GM15510 (cell line): Measurements from ENCODE around the gene ADAR.

Source experiments
- POLR2A ChIP-seq: IDR thresholded peaks from 3 replicates; pipeline ENCODE4 v1.6.1; 2011; ENCODE audit warnings: borderline replicate concordance; ENCODE audit not compliant: insufficient read length; ENCODE audit errors: extremely low read depth

The ADAR gene

DNA sequence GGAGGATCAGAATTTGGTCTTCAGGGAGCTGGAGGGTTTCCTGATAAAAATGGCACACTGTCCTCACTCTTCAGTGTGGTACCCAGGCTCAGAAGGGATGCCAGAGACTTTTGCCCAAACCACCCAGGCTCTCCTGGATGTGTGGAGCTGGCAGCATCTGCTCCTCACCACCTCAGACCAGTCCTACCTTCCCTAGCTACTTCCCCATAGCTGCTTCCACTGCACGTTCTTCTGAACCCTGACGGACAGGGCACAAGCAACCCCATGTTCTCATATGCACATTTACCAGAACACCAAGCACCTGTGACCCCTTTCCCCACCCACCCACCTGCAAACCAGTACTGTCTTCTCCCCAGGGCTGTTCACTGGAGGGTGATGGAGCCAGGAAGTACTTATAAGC lies 4.7 kb downstream of the ADAR start:
- TF ChIP-seq POLR2A, result no peak

DNA sequence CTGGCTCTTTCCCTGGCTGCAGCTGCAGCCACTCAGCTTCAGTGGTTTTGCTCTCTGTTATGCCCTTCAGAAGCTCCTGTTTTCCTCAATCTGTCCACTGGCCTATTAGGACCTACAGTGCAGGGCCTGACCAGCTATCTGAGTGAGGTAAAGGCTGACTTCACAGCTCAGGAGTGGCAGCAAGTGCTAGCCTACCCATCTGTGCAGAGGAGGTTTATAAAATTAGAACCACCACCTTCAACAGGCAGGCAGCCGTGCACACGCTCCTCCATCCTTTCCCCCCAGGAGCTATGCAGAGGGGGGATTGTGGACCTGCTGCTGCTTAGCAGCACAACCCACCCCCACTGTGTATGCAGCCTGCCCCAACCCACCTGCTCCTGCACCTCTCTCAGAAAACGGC lies 8.3 kb downstream of the ADAR start:
- no peak for TF ChIP-seq POLR2A

DNA sequence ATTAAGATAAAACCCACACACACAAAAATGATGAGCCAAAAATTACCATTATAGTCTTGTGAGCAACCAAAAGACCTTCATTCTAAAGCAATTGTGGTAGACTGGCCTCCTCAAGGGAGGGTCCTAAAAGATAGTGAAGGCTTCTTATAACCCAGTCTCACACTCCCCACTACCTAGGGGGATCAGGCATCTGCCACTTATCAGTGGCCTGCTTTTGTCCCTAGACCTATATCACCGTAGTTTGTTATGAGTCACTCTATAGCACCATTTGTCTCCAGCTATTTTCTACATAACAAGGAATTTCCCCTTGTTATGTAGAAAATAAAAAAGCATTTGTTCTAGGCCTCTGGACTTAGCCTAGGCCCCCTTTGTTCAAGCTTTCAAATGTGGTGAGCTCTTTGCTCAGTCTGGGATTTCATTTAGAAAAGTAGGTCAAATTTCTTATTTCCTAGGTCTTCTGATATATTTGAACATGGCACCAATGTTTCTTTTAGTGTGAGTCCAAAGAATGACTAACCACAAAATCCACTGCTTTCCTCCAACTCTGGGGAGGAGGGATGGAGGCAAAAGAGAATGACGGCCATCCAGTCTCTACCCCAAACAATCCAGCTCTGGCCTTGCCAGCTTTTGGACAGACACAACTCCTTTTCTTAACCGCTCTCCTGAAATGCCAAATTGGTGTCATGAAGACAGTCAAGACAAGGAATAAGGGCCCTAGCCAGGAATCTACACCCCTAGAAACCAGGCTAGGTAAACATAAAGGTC lies 8.9 kb downstream of the ADAR start:
- TF ChIP-seq POLR2A, result no peak

DNA sequence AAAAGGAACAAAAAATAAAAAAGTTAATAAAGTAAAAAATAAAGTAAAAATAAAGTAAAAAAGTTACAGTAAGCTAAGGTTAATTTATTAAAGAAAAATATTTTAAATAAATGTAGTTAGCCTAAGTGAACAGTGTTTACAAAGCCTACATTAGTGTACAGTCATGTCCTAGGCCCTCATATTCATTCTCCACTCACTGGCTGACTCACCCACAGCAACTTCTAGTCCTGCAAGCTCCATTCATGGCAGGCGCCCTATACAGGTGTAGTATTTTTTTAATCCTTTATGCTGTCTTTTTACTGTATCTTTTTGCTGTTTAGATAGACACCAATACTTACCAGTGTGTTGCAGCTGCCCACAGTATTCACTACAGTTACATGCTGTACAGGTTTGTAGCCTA lies 12.4 kb downstream of the ADAR start:
- no peak for TF ChIP-seq POLR2A

DNA sequence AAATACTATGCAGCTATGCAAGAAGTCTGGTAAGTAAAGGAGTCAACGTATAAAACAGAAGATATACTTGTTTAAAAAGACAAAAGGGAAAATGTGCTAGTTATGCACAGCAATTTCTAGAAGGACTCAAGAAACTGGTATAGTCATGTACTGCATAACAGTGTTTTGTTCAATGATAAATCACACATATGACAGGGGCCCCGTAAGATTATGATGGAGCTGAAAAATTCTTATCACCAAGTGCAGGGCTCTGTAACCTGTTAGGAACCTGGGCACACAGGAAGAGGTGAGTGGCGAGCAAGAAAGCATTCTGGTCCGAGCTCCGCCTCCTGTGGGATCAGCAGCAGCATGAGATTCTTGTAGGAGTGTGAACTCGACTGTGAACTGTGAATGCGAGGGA lies 13.2 kb downstream of the ADAR start:
- no peak for TF ChIP-seq POLR2A

DNA sequence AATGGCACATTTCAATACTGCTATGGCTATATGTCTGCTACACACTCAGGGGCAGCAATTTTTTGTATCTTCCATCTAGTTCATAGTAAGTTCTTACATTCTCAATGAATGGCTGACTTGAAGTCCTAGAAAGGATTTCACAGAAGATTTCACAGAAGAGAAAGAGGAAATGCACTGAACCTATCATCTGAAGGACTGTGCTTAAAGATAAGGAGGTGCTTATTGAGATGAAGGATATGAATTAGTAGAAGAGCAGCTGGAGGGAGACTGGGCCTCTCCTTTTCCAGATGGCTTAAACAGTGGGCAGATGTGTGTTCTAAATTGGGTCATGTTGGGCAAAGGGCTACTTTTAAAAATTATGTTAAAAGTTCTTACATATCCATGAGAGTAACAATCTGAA lies 14.6 kb downstream of the ADAR start:
- no peak for TF ChIP-seq POLR2A

DNA sequence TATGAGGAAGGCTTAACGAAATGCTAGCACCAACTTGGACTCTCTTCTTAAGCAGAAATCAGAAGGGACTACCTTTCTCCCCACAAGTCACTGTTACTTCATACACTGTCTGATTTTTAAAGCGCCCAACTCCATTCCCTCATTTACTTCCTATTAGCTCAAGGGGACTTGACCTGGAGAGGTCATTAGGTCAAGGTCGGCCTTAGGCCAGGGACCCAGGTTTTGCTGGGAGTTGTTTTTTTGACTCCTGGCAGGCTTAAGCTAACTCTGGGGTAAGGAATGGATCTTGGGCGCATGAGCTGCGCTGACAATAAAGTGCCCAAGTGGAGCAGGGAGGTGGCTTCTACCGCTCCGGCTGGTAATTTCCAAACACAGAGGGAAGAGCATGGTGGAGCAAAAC lies 16.8 kb downstream of the ADAR start:
- no peak for TF ChIP-seq POLR2A

DNA sequence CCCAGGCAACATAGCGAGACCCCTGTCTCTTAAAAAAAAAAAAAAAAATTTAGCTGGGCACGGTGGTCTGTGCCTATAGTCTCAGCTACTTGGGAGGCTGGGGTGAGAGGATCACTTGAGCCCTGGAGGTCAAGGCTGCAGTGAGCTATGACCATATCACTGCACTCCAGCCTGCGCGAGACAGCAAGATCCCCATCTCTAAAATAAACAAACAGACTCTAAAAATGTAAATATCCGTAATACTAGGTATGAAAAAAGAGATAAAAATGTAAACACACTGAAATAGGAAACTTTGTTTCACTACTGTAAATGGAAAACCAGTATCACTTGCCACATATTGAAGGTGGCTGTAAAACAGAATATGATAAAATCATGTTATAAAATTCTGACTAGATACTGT lies 17.2 kb downstream of the ADAR start:
- no peak for TF ChIP-seq POLR2A

DNA sequence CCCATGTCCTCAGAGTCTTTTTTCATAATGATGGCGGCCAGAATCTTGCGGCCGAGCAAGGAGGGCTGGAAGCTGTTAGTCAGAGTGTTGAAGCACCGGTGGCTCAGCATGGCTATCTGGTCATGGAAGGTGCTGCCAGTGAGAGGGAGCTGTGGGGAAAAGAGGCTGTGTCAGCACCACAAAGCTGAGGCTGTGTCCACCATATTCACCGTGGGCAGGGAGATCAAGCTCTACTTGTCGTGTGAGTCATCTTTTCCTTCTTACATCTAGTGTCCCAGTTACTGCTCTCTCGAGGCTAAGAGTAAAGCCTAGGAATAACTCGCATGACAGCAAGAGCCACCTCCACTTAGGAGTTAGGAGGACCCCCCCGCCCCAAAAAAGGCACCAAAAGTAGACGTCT lies 18.2 kb downstream of the ADAR start:
- TF ChIP-seq POLR2A, result no peak

DNA sequence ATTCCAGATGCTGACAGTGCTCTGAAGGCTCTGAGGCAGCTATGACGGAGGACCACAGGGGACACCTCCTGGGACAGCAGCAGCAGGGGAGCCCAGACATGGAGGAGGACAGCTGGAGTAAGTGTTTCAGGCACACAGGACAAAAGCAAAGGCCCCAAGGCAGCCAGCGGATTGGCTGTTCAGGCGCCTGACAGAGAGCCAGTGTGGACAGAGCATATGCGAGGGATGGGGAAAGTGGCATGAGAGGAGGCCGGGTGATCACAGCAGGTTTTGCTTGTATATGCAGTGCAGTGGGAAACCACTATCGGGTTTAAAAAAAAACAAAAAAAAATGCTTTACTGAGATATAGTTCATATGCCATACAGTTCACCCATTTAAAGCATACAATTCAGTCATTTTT lies 21.3 kb downstream of the ADAR start:
- no peak for TF ChIP-seq POLR2A

DNA sequence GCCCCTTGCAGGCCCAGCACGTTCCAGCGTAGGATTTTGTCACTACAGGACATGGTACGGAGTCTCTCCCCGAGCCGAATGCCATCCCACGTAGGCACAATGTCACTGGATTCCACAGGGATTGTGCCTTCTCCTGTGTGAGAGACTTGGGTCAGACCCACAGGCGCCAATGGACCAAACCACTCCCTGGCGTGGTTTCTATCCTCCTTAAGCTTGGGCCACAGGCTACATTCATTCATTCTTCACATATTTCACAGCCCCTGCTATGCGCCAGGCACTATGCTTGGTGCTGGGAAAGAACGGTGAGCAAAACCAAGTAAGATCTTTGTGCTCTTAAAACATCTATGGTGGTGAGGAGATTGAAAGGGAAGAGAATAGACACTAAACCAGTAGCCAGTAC lies 21.8 kb downstream of the ADAR start:
- TF ChIP-seq POLR2A, result no peak

DNA sequence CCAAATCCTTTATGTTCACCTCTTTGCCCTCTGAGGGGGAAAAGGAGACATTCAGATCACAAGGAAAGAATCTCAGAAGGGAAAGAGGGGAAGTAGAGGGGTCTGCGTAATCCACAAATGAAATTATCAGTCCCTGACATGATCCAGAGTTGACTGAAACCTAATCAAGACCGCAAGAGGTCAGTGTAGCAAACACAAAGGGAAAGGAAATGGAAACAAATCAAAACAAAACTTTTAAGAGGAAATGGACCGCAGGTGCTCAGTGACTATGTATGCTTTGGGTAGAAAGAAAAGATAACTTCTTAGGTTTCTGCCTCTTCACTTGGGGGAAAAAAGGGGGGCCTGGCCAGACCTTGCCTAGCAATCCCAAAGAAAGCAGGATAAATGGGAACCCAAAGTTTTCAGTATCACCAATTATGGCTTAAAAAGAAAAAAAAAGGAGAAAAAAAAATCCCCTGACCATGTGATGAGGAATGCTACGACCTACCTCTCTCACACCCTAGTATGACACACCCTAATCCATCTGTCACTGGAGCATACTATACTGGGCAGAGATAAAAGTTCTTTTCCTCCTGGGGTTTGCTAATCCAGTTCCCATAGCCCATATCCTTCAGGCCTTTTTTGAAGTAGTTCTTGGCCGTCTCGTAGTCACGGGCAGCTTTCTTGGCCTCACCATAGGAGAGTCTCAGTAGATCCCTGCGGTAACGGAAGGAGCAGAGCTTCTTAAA lies 23.6 kb downstream of the ADAR start:
- TF ChIP-seq POLR2A, result no peak

DNA sequence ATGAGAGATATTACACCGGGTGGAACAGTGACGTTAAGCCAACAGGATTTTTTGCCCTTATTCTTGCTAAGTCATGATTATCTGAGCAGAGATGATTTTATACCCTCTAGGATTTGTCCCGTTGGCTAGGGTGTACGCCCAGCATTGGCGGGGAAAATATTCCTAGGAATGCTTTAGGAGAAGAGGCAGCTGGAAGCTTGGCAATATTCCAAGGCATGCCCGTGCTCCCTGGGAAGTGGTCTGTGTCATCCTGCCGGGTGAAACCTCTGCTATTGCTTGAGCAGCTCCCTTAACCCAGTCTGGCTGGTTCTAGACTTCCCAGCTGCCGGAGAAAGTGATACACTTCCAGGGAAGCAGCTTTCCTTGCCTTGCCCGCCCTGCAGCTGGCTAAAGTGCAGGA lies 24.2 kb downstream of the ADAR start:
- no peak for TF ChIP-seq POLR2A

DNA sequence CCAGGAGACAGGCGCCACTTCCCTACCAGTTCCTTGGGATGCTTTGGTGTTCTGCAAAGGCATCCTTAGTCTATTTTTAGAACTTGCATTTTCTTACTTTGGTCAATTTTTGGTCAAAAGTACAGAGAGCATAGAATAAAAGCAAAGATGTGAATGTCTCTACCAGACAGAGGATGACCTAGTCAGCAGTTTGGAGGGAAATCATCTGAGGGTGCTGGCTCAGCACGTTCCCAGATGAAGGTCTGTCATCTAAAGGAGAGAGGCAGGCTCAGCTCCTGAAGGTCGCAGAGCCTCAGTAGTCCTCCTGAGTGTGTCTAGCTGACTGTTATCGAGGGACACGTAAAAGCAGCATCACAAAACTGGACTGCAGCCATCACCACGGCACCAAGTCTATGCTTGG lies 25.1 kb downstream of the ADAR start:
- TF ChIP-seq POLR2A, result no peak

DNA sequence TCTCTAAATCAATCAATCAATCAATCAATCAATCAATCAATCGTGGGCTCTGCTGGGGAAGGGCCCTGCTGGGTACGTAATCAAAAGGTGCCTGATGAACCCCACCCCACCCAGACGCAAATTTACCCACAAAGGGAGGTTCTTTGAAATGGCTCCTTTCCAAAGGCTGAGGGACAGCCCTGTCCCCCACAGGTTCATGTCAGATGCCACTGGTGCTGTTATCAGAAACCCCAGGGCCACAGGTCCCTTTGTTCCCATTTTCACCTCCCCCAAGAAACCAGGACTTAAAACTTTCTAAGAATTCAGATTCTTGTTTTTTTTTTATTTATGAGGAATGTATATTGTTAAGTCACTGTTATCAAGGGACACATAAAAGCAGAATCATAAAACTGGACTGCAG lies 26.2 kb downstream of the ADAR start:
- TF ChIP-seq POLR2A, result no peak

DNA sequence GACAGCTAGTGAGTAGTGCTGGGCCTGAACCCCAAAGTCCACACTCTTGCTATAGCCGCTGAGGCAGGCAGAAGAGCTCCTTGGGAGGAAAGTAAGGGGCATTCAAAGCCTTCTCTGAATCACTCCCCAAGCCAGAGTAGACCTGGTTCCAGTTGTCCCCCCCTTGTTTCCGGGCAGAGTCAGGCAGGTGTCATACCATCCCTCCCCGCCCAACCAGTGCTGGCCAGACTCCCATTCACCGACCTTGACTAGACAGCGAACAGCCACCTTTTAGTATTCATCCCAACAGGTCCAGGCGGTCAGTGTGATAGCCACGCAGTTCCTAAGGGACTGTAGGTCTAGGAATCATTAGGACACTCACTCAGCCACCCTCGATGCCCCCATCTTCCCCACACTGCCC lies 28.6 kb downstream of the ADAR start:
- peak; percentile 22 for TF ChIP-seq POLR2A
